Hepatocyte (in vitro differentiated cells): ENCODE results near the gene TDRD12. TPM values are rescaled to one million over a fixed set of nuclear protein-coding genes. Genes with fewer than 3 reads are reported as not detected.

ENCODE experiments used
- DNase-seq: peaks from one replicate; pipeline ENCODE4 v3.0.0-alpha.2; 2016; ENCODE audit warnings: low spot score
- H2AFZ ChIP-seq: fragments of 200-600 bp; sonication (generic); 2 replicates; pipeline ENCODE4 v1.6.0; 2016; ENCODE audit warnings: antibody characterized with exemption, mild to moderate bottlenecking
- H3K27ac ChIP-seq: fragments of 200-600 bp; sonication (generic); 2 replicates; pipeline ENCODE4 v1.5.1; 2016; ENCODE audit warnings: mild to moderate bottlenecking
- H3K27me3 ChIP-seq: fragments of 200-600 bp; sonication (generic); 2 replicates; pipeline ENCODE4 v1.6.1; 2016
- H3K36me3 ChIP-seq: fragments of 200-600 bp; sonication (generic); replicated peaks from 2 replicates; pipeline ENCODE4 v1.5.1; 2016; ENCODE audit warnings: low read depth; ENCODE audit not compliant: insufficient read depth
- H3K4me1 ChIP-seq: fragments of 200-600 bp; sonication (generic); 2 replicates; pipeline ENCODE4 v1.5.1; 2016; ENCODE audit warnings: mild to moderate bottlenecking, moderate library complexity; ENCODE audit not compliant: insufficient read depth
- H3K4me2 ChIP-seq: fragments of 200-600 bp; sonication (generic); 2 replicates; pipeline ENCODE4 v1.6.0; 2016
- H3K4me3 ChIP-seq: fragments of 200-600 bp; sonication (generic); 2 replicates; pipeline ENCODE4 v1.5.1; 2016; ENCODE audit warnings: mild to moderate bottlenecking
- H3K79me2 ChIP-seq: fragments of 200-600 bp; sonication (generic); 2 replicates; pipeline ENCODE4 v1.6.0; 2017; ENCODE audit warnings: mild to moderate bottlenecking
- H3K9me2 ChIP-seq: fragments of 200-600 bp; sonication (generic); replicated peaks from 2 replicates; pipeline ENCODE4 v1.6.0; 2017; ENCODE audit warnings: mild to moderate bottlenecking; ENCODE audit not compliant: insufficient read depth
- H3K9me3 ChIP-seq: fragments of 200-600 bp; sonication (generic); 2 replicates; pipeline ENCODE4 v1.5.1; 2016; ENCODE audit warnings: low read depth, mild to moderate bottlenecking
- H4K20me1 ChIP-seq: fragments of 200-600 bp; sonication (generic); 2 replicates; pipeline ENCODE4 v1.6.0; 2016; ENCODE audit warnings: mild to moderate bottlenecking; ENCODE audit not compliant: insufficient read depth, poor library complexity, severe bottlenecking
- CTCF ChIP-seq: fragments of 200-600 bp; sonication (generic); IDR thresholded peaks from 2 replicates; pipeline ENCODE4 v1.5.1; 2016; ENCODE audit warnings: antibody characterized with exemption, mild to moderate bottlenecking; ENCODE audit not compliant: poor library complexity
- EZH2 ChIP-seq: fragments of 200-600 bp; sonication (generic); IDR thresholded peaks from 2 replicates; pipeline ENCODE4 v1.6.1; 2016; ENCODE audit warnings: antibody characterized with exemption, mild to moderate bottlenecking, borderline replicate concordance
- EZH2phosphoT487 ChIP-seq: fragments of 200-600 bp; sonication (generic); IDR thresholded peaks from one replicate; pipeline ENCODE4 v1.6.1; 2018; ENCODE audit warnings: antibody characterized with exemption, mild to moderate bottlenecking, low read depth, moderate library complexity; ENCODE audit not compliant: unreplicated experiment, severe bottlenecking
- WGBS: methylation state at CpG from one replicate; pipeline ENCODE4 v1.1.6; 2016; ENCODE audit warnings: low lambda C conversion rate; ENCODE audit errors: missing lambda C conversion rate; 5-methylcytosine and 5-hydroxymethylcytosine counted together
- polyA plus RNA-seq: library from polyadenylated mRNA; unstranded; fragments of >200 nt; fragmentation: Nextera tagmentation; extraction: Ambion mirVana; gene quantifications from 2 replicates; pipeline ENCODE4 v1.2.1, GENCODE V29; 2016
- total RNA-seq: library from RNA; depleted of rRNA; stranded (reverse); fragments of >200 nt; gene quantifications from 2 replicates; pipeline ENCODE4 v1.2.3, GENCODE V29; 2014

Gene TDRD12
- total and polyA plus RNA-seq, 2 experiments from 2014 or later: 0.10 TPM; not detected in 1

GRCh38 chr19:32823747-32824102 lies 104.2 kb downstream of the TDRD12 start:
- no peaks in the 10 kb centered on the region for H3K36me3 ChIP-seq
- H3K9me2 ChIP-seq: no peaks in the 10 kb centered on the region
- H3K4me2 ChIP-seq: no peak overlapping the region
- H3K27me3 ChIP-seq: no peaks in the 10 kb centered on the region
- H4K20me1 ChIP-seq: no peaks in the 10 kb centered on the region
- H3K4me3 ChIP-seq: no peak overlapping the region
- no peak for DNase-seq
- 91% methylated on average over 7 of the region's 7 CpGs for WGBS
- no peaks in the 10 kb centered on the region for H3K9me3 ChIP-seq
- no peak for TF ChIP-seq CTCF
- no peak for TF ChIP-seq EZH2
- TF ChIP-seq EZH2phosphoT487: no peak
- H3K27ac ChIP-seq: no peak overlapping the region
- no peaks in the 10 kb centered on the region for H3K79me2 ChIP-seq
- H3K4me1 ChIP-seq: no peaks in the 10 kb centered on the region
- H2AFZ ChIP-seq: no peak overlapping the region

- Histone ChIP-seq H3K79me2 (no peaks in the 10 kb centered on the region), H3K36me3 (no peaks in the 10 kb centered on the region), H3K9me3 (no peaks in the 10 kb centered on the region), H3K27ac (no peak overlapping the region), H3K9me2 (no peaks in the 10 kb centered on the region), H3K4me2 (no peak overlapping the region), H4K20me1 (no peaks in the 10 kb centered on the region), H3K4me1 (no peaks in the 10 kb centered on the region), H3K4me3 (no peak overlapping the region), H3K27me3 (no peaks in the 10 kb centered on the region), H2AFZ (no peak overlapping the region)
- TF ChIP-seq CTCF (no peak), EZH2phosphoT487 (no peak), EZH2 (no peak)
- no peak for DNase-seq
- 57% methylated on average over 20 of the region's 20 CpGs for WGBS
These were observed 104.7 kb downstream of the TDRD12 start for GRCh38 chr19:32824191-32824751.

- H3K9me2 ChIP-seq: no peaks in the 10 kb centered on the region
- H3K27ac ChIP-seq: no peak overlapping the region
- no peaks in the 10 kb centered on the region for H3K79me2 ChIP-seq
- H3K27me3 ChIP-seq: no peaks in the 10 kb centered on the region
- H4K20me1 ChIP-seq: no peaks in the 10 kb centered on the region
- H3K9me3 ChIP-seq: no peaks in the 10 kb centered on the region
- TF ChIP-seq EZH2: no peak
- no peak for TF ChIP-seq CTCF
- TF ChIP-seq EZH2phosphoT487: no peak
- no peaks in the 10 kb centered on the region for H3K4me1 ChIP-seq
- DNase-seq: no peak
- no peak overlapping the region for H3K4me3 ChIP-seq
- H3K36me3 ChIP-seq: no peaks in the 10 kb centered on the region
- no peak overlapping the region for H2AFZ ChIP-seq
- no peak overlapping the region for H3K4me2 ChIP-seq
- 66% methylated on average over 21 of the region's 21 CpGs for WGBS
These were observed 105.5 kb downstream of the TDRD12 start for GRCh38 chr19:32824916-32825608.
